Mucosa of rectum (tissue), 2 donors: ENCODE results near the gene TMBIM6.

ENCODE experiments used
- H3K27ac ChIP-seq, 2 donors: one replicate each; pipeline ENCODE4 v1.7.0; 2013; ENCODE audit warnings: inconsistent platforms in 2 of 2, low read depth in 2 of 2, low read length in 2 of 2
- H3K27me3 ChIP-seq, 2 donors: one replicate each; pipeline ENCODE4 v1.7.0; 2013; ENCODE audit warnings: low read length in 2 of 2; ENCODE audit not compliant: control insufficient read depth in 2 of 2, insufficient read depth in 2 of 2
- H3K36me3 ChIP-seq, 2 donors: one replicate each; pipeline ENCODE4 v1.7.0; 2013; ENCODE audit warnings: low read length in 2 of 2; ENCODE audit not compliant: control insufficient read depth in 2 of 2, insufficient read depth in 2 of 2
- H3K4me1 ChIP-seq, 2 donors: one replicate each; pipeline ENCODE4 v1.7.0; 2013; ENCODE audit warnings: low read length in 2 of 2, mild to moderate bottlenecking in 1 of 2; ENCODE audit not compliant: control insufficient read depth in 2 of 2, insufficient read depth in 2 of 2
- H3K4me3 ChIP-seq, 2 donors: one replicate each; pipeline ENCODE4 v1.7.0; 2013; ENCODE audit warnings: low read length in 2 of 2
- H3K9ac ChIP-seq, 2 donors: one replicate each; pipeline ENCODE4 v1.7.0; 2013; ENCODE audit warnings: low read length in 2 of 2, low read depth in 1 of 2, mild to moderate bottlenecking in 1 of 2
- H3K9me3 ChIP-seq, 2 donors: one replicate each; pipeline ENCODE4 v1.7.0; 2013; ENCODE audit warnings: low read length in 2 of 2; ENCODE audit not compliant: control insufficient read depth in 2 of 2
- donor health status: healthy.
- donor health status: Normal muscosa, but diverticular disease.

The TMBIM6 gene, protein sequence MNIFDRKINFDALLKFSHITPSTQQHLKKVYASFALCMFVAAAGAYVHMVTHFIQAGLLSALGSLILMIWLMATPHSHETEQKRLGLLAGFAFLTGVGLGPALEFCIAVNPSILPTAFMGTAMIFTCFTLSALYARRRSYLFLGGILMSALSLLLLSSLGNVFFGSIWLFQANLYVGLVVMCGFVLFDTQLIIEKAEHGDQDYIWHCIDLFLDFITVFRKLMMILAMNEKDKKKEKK

DNA sequence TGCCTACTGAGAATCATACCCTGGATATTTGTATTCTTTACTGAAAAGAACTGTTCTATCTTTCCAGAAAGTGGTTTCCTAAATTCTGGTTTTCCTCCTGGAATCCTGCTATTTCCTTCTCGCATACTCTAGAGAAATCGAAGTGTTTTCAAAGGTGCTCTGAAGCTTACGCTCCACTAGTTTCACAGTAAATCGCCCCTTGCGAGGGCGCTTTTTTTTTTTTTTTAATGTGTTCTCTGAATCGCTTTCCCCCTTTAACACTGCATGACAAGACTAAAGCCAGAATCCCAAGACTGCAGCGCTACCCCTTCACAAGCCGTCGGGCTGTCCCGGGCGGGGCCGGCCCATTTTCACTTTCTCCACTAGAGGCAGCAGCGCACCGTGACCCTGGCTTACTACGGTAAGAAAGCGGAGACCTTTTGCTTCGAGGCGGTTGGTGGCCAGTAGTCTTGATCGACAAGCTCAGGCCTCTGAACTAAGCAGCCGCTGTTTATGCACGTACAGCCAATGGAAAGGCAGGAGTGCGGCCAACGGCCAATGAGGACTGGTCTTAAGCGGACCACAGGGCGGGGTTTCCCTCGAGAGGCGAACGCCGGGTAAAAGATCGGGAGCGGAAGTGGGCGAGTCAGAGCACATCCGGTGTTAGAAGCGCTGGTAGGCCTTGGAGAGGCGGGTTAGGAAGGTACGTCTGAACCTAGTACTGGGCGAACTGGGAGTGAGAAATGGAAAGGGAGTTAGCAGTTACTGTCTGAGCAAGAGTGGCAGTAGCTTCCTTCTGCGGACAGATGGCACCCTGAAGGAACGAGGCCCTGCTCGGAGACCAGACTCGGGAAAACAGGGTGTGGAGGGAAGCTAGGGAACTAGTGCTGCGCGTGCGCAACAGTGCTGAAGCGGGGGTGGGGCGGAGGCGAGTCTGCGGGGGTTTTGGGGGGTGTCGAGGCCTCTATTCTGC, at the start of gene TMBIM6:
TSS of gene TMBIM6 (plus strand) at position 628 of the 952 bp plus-strand sequence. CDS start 10,937 bp downstream, outside the sequence.
- no peaks in the 10 kb centered on the region for H3K36me3 ChIP-seq
- H3K9me3 ChIP-seq = no peaks in the 10 kb centered on the region
- H3K27ac ChIP-seq = peak within 1 kb of the TSS; percentile 98 to 100
- peaks cover 16% of the 10 kb centered on the region in 2 donors for H3K4me1 ChIP-seq
- peak within 1 kb of the TSS; percentile 88 to 100 for H3K4me3 ChIP-seq
- no peaks in the 10 kb centered on the region for H3K27me3 ChIP-seq
- H3K9ac ChIP-seq = peak within 1 kb of the TSS; percentile 91 to 100

DNA sequence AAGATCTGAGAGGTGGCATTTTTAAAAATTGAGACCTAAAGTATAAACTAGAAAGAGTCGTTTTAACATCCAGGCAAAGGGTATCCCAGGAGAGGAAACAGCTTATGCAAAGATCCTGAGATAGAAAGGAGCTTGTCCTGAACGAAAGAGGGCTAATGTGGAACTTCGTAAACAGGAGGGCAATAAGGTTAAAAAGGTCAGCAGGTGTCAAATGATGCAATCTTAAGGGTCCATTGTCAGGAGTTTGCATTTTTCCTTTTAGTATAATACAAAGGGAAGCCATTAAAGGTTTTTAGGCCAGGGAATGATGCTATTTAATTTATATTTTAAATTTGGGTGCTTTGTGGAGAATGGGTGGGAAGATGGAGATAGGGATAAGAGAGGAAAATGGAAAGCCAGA, 48.5 kb upstream of the TMBIM6 start:
- H3K4me1 ChIP-seq = peaks cover 0 to under 1% of the 10 kb centered on the region in 2 donors
- no peak overlapping the region for H3K27ac ChIP-seq
- H3K9me3 ChIP-seq = no peaks in the 10 kb centered on the region
- H3K36me3 ChIP-seq = no peaks in the 10 kb centered on the region
- H3K9ac ChIP-seq = no peak overlapping the region
- no peaks in the 10 kb centered on the region for H3K27me3 ChIP-seq
- H3K4me3 ChIP-seq = no peak overlapping the region

DNA sequence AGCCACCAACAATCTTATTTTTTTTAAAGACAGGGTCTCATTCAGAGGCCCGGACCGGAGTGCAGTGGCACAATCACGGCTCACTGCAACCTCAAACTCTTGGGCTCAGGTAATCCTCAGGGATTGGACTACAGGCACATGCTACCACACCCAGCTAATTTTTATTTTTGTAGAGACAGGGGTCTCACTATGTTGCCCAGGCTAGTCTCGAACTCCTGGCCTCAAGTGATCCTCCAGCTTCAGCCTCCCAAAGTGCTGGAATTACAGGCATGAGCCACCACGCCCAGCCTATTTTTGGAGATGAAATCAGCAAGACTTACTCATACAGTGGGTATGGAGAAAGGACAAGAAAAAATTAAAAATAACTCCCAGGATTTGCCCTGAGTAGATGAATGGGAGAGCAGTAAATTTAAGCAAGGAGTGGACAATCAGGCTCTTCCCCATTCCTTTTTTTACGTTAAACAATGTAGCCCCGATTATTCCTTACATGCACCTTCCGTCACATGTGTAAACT, 47.4 kb upstream of the TMBIM6 start:
- H3K36me3 ChIP-seq = no peaks in the 10 kb centered on the region
- no peak overlapping the region for H3K27ac ChIP-seq
- H3K4me1 ChIP-seq = peaks cover 0 to 3% of the 10 kb centered on the region in 2 donors
- H3K9ac ChIP-seq = no peak overlapping the region
- no peak overlapping the region for H3K4me3 ChIP-seq
- H3K27me3 ChIP-seq = no peaks in the 10 kb centered on the region
- H3K9me3 ChIP-seq = no peaks in the 10 kb centered on the region

DNA sequence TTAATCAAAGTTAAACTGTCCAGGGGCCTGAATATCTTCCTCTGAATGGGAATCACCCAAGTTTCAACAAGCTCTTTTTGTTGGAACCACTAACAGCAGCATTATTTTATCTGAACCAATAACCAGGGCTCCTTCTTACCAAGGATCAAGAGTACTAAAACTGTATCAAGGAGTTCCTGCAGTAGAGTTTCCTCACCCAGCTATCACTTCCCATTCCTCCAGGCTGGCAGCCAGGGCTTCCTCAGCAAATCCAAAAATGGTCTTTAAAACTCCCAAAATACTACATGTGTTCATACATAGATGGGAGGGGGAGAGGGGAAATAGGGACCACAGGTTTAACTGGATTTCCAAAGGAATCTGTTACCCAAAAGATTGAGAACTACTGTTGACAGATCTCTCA, 44.6 kb upstream of the TMBIM6 start:
- Histone ChIP-seq H3K9me3 (no peaks in the 10 kb centered on the region), H3K27me3 (no peaks in the 10 kb centered on the region), H3K4me1 (peaks cover 0 to 7% of the 10 kb centered on the region in 2 donors), H3K36me3 (no peaks in the 10 kb centered on the region), H3K27ac (no peak overlapping the region), H3K9ac (no peak overlapping the region), H3K4me3 (no peak overlapping the region)

DNA sequence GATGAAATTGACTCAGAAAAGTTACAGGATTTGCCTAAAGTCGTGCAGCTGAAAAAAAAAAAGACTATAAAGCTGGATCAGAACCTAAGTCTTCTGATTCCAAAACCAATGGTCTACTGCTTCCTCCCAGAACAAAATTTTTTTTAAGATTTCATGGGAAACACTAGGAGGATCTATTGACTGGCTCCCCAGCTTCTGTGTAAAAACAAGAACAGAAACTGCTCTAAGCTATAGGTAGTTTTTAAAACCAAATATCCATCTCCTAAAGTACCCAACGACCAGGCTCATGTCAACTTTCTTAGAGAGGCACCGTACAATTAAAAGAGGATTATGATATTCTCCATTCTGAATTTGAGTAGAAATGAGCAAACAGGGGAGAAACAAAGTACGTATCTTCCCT, 43.5 kb upstream of the TMBIM6 start:
- Histone ChIP-seq H3K4me1 (peaks cover 0 to 8% of the 10 kb centered on the region in 2 donors), H3K27me3 (no peaks in the 10 kb centered on the region), H3K9me3 (no peaks in the 10 kb centered on the region), H3K4me3 (no peak overlapping the region), H3K36me3 (no peaks in the 10 kb centered on the region), H3K27ac (no peak overlapping the region), H3K9ac (no peak overlapping the region)

DNA sequence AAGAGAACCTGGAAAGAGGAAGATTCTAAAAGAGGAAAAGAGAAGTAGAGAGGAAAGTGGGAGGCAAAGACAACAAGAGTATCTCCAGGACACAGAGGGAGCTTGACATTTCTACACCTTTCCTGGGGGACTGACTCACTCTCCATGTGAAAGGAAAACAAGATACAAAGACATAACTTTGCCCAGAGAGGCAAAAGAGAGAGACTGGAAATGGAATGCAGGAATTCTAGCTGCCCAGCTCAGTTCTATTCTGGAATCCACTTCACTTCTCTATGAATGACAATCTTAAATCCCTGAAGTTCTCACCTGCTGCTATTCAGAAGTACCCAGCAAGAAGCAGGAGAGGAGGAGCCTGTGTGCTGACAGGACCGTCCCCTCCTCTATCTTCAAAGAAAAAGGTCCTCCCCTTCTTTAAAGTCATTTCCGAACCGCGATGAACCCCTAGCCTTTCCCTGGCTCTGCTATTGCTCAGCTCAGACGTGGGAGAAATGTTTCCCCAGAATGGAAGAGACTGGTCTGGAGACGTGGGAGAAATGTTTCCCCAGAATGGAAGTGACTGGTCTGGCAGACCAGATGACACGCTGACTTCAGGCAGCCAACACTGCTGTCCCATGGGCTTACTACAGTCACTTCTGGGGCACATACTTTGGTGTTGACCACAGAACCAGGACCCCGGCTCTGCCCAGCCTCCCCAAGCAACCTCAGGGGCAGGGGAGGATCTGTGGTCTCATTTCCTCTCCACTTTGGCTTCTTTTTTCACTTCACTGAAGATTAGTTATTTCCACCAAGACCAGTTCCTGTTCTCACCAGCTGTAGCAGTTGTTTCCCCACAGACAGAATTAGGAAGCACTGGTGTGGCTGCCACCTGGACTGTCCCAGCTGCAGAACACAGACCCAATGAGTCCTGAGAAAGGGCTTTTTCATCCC, 42.5 kb upstream of the TMBIM6 start:
- H3K4me1 ChIP-seq = peaks cover 0 to 15% of the 10 kb centered on the region in 2 donors
- peak overlapping the region in 1 of 2 donors; percentile 29 for H3K4me3 ChIP-seq
- no peaks in the 10 kb centered on the region for H3K27me3 ChIP-seq
- H3K27ac ChIP-seq = peak overlapping the region; percentile 45 to 56
- no peaks in the 10 kb centered on the region for H3K36me3 ChIP-seq
- H3K9me3 ChIP-seq = no peaks in the 10 kb centered on the region
- no peak overlapping the region for H3K9ac ChIP-seq

DNA sequence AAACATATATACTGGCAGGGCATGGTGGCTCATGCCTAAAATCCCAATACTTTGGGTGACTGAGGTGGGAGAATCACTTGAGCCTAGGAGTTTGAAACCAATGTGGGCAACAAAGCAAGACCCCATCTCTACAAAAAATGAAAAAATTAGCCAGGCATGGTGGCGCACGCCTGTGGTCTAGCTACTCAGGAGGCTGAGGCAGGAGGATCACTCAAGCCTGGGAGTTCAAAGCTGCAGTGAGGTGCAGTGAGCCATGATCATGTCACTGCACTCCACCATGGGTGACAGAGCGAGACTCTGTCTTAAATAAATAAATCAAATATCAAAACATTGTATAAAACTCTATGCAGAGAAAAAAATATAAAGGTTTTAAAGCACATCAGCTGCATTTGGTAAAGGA, 39.3 kb upstream of the TMBIM6 start:
- Histone ChIP-seq H3K27ac (no peak overlapping the region), H3K4me1 (peaks cover 0 to 17% of the 10 kb centered on the region in 2 donors), H3K27me3 (no peaks in the 10 kb centered on the region), H3K9ac (no peak overlapping the region), H3K9me3 (no peaks in the 10 kb centered on the region), H3K4me3 (no peak overlapping the region), H3K36me3 (no peaks in the 10 kb centered on the region)

DNA sequence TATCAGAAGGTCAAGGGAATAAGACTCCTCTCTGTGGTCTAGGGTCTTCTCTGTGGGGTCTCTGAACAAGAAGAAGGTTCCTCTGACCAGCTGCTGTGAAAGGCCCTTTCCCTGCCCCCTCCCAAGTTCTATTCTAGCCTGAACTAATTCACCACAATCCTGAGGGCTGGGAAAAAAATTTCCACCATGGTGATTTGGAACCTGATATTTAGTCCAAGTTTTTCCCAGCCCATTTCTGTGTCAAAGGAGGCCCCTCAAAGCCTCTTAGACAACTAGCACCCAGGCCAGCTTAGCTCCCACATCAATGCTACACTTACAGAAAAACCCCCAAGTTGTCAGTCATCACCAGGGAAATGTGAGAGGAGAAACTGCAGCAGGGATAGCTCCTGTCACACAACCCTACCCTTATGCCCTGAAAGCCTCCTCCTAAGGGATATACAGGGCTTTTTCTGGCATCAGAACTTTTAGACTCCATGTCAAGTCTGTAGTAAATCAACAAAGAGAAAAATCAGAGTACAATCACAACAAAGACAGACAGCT, 38.6 kb upstream of the TMBIM6 start:
- Histone ChIP-seq H3K4me3 (no peak overlapping the region), H3K27ac (no peak overlapping the region), H3K9ac (no peak overlapping the region), H3K27me3 (no peaks in the 10 kb centered on the region), H3K9me3 (no peaks in the 10 kb centered on the region), H3K36me3 (no peaks in the 10 kb centered on the region), H3K4me1 (peaks cover 0 to 17% of the 10 kb centered on the region in 2 donors)

DNA sequence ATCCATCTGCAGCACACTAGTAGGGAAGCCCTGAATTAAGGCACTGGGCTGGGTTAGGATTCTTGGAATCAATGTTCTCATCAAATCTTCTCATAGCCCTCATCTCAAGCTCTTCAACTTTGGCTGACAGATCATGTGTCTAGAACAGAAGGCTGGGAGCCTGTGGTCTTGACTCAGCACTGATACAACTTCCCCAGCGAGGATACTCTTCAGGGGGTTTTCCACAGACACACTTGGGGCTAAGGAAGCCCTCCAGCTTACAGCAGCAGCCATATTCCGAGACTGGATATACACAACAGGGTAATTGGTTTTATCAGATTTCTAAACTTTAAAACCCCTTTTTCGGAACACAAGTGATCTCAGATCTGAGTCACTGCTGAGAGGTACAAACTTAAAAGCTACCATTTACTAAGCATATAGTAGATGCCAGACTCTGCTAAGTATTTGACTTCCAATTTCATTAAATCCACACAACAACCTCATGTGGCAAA, 37.7 kb upstream of the TMBIM6 start:
- no peak overlapping the region for H3K4me3 ChIP-seq
- H3K36me3 ChIP-seq = no peaks in the 10 kb centered on the region
- H3K9me3 ChIP-seq = no peaks in the 10 kb centered on the region
- H3K27me3 ChIP-seq = peaks cover 0 to 1% of the 10 kb centered on the region in 2 donors
- H3K27ac ChIP-seq = no peak overlapping the region
- peak overlapping the region in 1 of 2 donors; percentile 17 for H3K9ac ChIP-seq
- H3K4me1 ChIP-seq = peaks cover 0 to 14% of the 10 kb centered on the region in 2 donors
